Stimulated activated CD8-positive, alpha-beta memory T cell treated with anti-CD3 and anti-CD28 coated beads, Interleukin-7, amount 100 ng/mL, for 48 hours (primary cell): ENCODE measurements around the gene PPP1CB.

Source experiments
- DNase-seq, 2 donors: peaks; one replicate each; pipeline ENCODE4 v3.0.0-alpha.2; 2020; ENCODE audit warnings: low read depth in 1 of 2; ENCODE audit errors: extremely low read depth in 1 of 2

The PPP1CB gene

DNA sequence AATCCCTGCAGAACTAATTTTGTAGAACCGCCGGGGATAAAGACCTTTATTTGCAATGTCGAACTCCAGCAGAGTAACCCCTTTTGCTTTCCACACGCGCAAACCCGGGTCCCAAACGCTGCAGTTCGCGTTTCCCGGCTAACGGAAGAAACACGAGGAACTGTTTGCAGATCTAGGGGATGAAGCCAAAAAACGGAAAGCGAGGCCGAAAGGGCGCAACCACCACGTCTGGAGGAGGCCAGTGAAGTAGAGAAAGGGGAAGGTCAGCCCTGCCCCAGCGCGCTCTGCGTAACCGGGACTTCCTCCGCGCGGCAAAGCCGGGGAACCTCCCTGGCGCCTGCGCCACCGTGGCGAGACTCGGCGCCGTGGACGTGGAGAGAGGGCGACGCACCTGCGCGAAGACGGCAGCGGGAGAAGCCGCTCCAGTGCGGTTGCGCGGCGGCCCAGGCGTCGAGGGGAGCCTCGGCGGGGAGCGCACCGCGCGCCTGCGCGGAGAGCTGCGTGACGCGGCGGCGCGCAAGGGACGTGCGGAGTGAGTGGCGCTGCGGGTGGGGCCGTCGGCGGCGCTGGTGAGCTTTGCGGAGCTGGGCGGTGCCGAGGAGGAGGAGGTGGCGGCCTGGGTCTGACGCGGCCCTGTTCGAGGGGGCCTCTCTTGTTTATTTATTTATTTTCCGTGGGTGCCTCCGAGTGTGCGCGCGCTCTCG is at the start of gene PPP1CB:
TSS of gene PPP1CB (plus strand) at position 579 of the 704 bp plus-strand sequence. CDS start 295 bp downstream, outside the sequence.
- peak; percentile 91 to 93 for DNase-seq

- DNase-seq: no peak
Measured at GRCh38 chr2:28702415-28702861, 49.2 kb upstream of the PPP1CB start.

GRCh38 chr2:28702878-28703277 is 48.8 kb upstream of the PPP1CB start:
- no peak for DNase-seq

DNA sequence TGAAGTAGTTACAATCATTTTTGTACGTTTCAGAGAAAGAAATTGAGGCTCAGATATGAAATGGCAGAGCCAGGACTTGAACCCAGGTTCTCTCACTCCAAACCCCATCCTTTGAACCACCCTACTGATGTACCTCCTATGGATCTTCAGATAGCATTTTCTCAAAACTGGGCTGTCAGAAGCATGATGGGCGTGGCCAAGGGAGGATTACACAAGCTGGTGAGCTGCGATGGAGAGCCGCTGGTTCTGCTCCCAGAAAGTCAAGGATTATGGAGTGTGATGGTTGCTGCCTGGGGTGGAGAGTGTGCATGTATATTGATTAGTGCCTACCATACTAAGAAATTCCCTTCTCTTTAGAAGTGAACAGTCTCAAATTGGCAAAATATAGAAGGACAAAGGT is 47.0 kb upstream of the PPP1CB start:
- no peak for DNase-seq

GRCh38 chr2:28705751-28706440 is 45.7 kb upstream of the PPP1CB start:
- no peak for DNase-seq

- DNase-seq: no peak
Measured at GRCh38 chr2:28707592-28707991, 44.0 kb upstream of the PPP1CB start.

- no peak for DNase-seq
Measured at GRCh38 chr2:28709101-28709500, 42.5 kb upstream of the PPP1CB start.

DNA sequence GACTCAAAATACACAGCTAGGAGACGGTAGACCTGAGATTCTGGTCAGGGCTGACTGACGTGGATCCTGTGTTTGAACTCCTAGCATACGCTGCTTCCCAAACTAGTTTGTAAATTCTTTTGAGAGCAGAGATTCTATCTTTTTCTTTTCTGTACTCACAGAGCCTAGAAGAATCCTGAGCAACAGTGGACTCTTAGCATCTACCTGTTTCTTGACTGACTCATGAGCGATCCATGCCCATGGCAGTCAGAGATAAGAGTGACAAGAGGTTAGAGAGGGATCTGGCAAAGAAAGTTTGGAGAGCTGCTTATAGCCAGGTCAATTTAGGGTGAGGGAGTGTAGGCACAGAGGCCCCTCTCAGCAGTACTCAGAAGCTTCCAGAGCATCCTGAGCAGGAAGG is 41.1 kb upstream of the PPP1CB start:
- DNase-seq: no peak

- DNase-seq: no peak
Measured at GRCh38 chr2:28713577-28714298, 37.9 kb upstream of the PPP1CB start.

GRCh38 chr2:28716265-28716865 is 35.3 kb upstream of the PPP1CB start:
- no peak for DNase-seq

- DNase-seq: no peak
Measured at GRCh38 chr2:28717339-28717758, 34.3 kb upstream of the PPP1CB start.

- DNase-seq: no peak
Measured at GRCh38 chr2:28720345-28720744, 31.3 kb upstream of the PPP1CB start.

GRCh38 chr2:28721601-28722191 is 29.9 kb upstream of the PPP1CB start:
- no peak for DNase-seq

GRCh38 chr2:28725021-28725711 is 26.5 kb upstream of the PPP1CB start:
- DNase-seq: no peak

- DNase-seq: no peak
Measured at GRCh38 chr2:28726177-28726576, 25.5 kb upstream of the PPP1CB start.

GRCh38 chr2:28729698-28730097 is 21.9 kb upstream of the PPP1CB start:
- DNase-seq: no peak

GRCh38 chr2:28730641-28731146 is 20.9 kb upstream of the PPP1CB start:
- no peak for DNase-seq

GRCh38 chr2:28735511-28735910 is 16.1 kb upstream of the PPP1CB start:
- DNase-seq: no peak

DNA sequence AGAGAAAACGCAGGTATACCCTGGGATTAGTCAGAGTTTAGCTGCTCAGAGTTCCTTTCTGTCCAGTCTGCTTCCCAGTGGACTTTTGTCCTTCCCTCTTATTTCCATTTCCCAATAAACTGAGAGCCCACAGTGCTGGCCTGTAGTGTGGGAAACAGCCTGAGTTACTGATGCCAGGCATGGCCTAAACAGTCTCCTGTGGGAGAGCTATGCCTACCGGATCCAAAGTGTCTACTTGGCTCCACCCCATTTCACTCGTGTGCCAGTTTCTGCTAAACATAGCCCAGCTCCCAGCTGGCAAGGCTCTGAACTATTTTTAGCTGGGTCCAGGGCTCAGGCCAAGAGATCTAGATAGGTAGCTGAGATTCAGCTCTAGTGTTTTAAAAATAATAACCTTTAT is 15.6 kb upstream of the PPP1CB start:
- no peak for DNase-seq

DNA sequence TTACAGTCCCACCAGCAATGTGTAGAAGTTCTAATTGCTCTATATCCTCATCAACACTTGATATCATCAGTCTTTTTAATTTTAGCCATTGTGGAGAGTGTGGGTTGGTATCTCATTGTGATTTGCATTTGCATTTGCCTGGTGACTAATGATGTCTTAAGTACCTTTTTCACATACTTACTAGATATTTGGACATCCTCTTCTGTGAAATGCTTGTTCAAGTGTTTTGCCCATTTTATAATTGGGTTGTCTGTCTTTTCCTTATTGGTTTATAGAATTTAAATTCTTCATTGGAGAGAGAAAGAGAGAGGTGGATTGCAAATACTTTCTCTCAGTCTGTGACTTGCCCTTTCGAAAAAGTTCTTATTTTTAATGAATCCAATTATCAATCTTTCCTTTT is 14.0 kb upstream of the PPP1CB start:
- DNase-seq: no peak
